Breast epithelium (tissue), 3 donors: ENCODE data around the gene SLC13A2.

Source experiments
- CTCF ChIP-seq, 3 donors: fragments of 450-650 bp; IDR thresholded peaks; one replicate each; pipeline ENCODE4 v1.5.1; 2016 to 2017; ENCODE audit warnings: antibody characterized with exemption in 3 of 3, mild to moderate bottlenecking in 3 of 3, moderate library complexity in 3 of 3
- POLR2A ChIP-seq: fragments of 450-650 bp; IDR thresholded peaks from one replicate; pipeline ENCODE4 v1.6.1; 2016; ENCODE audit warnings: antibody characterized with exemption, mild to moderate bottlenecking, moderate library complexity
- POLR2AphosphoS5 ChIP-seq, 3 donors: sonication (generic); formaldehyde crosslinking; IDR thresholded peaks; one replicate each; pipeline ENCODE4 v1.6.1; 2017; ENCODE audit warnings: antibody characterized with exemption in 3 of 3

GRCh38 chr17:28488533-28489276, 15.3 kb downstream of the SLC13A2 start:
- TF ChIP-seq POLR2AphosphoS5 (IDR thresholded peaks at IDR 0.05) (no peak), CTCF (IDR thresholded peaks at IDR 0.05) (no peak), POLR2A (no peak)
